Mesenteric fat pad (tissue), 1 donor: ENCODE data around the gene LRIT1. TPM values are rescaled to one million over a fixed set of nuclear protein-coding genes. Genes with fewer than 3 reads are reported as not detected.

Source experiments
- DNase-seq: peaks from one replicate; pipeline ENCODE4 v3.0.0-alpha.2; 2020; ENCODE audit warnings: low spot score
- total RNA-seq: library from RNA; stranded (reverse); fragmentation: NEBNext Ultra II Directional; extraction: Animal tissue kit (Norgen Biotek cat#: 25700); gene quantifications from one replicate; pipeline ENCODE4 v1.2.1, GENCODE V29; 2021
- donor health status: DM: yes; HTN: yes; CAD: no.

LRIT1 gene
- total RNA-seq, 1 donor from 2014 or later: not detected

DNA sequence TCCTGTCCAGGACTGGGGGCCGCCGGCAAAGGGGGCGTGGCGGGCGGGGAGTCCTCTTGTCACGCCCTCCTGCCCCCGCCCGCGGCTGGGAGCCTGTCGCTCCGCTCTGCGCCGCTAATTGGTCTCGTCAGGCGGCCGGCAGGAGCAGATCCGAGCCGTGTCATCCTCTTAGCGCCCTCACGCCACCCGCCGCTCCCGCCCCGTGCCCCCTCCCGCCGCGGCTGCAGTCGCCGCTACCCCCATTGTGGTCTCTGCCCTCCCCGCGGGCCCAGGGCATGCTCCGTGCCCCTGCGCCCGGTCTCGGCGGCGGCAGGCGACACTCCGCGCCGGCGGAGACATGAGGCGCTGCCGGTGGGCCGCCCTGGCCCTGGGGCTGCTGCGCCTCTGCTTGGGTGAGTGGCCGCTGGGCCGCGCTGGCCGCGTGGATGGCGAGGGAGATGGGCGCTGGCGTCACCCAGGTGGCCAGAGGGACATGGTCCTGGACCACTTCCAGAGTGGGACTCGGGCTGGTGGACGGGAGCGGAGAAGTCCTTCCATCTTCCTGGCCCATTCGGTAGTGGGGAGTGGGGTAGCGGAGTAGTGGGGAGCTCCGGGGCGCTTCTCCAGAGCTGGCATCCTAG lies 46.8 kb downstream of the LRIT1 start, which contains the start of gene CDHR1:
CDHR1 (plus strand) TSS at position 114 of the 620 bp plus-strand sequence; CDS start at position 338, 224 bp downstream.
- no peak for DNase-seq

DNA sequence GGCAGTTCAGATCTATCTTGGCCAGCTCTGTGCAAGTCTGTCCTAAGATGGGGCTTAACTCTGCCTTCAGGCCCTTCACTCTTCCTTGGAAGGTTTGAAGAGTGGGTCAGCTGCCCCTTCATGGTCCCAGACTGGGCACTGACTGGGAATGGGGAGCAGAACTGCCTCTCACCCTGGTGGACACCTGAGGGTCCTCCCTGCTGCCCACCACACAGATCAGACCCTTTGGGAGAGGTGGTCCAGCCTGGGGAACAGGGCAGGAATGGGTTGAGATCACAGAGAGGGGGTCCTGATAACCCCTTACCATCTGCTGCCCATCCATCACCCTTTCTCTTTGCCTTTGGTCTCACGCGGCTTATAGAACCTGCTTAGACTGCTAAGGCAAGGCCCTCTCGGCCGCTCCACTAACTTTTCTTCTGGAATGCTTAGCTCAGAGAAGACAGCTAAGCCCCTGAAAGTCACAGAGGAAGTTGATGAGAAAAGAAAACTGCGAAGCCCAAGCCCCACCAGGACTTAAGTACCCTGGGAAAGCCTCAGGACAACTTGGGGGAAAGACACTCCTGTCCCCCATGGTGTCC lies 47.4 kb downstream of the LRIT1 start:
- no peak for DNase-seq

DNA sequence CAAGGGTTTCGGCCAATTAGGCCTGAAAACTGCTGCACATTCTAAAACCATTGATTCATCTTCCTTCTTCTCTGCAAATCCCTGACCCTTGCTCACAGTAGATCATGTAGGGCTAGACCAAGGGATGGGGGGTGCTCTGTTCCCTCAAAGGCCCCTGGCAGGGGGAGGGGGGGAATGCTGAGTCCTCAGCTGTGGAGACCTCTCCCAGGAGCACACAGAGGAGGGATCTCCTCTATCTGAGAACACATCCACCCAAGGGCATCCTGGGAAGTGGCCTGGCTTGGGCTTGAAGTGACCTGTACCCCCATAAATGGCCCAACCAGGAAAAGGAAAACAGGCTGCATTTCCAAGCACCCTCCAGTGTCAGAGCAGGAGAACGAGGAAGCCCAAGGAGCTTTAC lies 48.0 kb downstream of the LRIT1 start:
- DNase-seq: no peak

DNA sequence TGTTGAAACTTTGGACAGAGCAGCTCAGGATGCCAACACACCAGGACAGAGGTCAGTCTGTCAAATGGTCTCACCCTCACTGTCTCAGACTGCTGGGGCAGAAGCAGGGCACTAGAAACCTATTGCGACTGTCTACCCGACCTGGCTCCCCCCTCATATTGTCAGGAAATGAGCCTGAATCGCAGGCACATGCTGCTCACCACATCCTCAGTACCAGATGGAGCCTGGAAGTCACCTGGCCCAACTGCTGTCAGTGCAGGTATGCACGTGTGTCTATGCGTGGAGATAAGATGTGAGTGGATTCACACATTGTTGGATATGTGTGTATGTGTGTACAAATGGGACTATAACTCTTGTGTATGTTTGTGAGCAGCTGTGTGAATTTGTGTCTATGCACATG lies 50.2 kb downstream of the LRIT1 start:
- no peak for DNase-seq

DNA sequence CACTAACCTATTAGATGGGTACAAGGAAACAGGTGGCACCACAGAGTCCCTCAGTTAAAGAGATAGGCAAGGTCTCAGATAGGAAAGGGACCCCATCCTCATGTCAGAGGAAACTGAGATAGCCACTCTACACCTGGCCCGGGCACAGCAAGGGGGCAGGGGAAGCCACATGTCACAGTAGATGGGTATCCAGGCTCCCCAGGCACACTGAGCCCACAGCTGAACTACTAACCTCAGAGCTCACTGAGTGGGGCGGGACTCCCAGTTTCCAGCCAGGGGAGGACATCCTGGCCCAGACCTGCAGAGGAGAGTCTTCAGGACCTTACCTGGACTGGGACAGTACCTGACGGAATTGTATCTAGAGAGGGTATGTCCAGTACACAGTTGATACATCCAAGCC lies 50.7 kb downstream of the LRIT1 start:
- DNase-seq: no peak

DNA sequence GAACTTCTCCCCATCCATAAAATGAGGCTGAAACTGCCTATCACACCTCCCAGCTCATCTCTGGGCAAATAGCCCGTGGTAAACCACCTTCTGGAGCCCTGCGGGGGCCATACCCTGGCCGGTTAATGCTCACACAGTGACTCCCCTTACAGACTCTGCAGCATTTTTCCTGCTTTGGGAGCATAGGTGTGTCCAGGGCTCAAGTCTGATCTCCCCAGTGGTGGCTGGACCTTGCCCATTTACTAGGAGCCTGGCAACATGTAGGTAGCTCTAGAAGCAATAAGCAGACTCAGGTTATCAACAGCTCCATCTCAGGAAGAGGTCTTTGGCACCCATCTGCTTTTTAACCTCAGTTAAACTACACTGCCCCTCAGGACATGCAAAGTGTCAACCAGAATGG lies 52.5 kb downstream of the LRIT1 start:
- no peak for DNase-seq

DNA sequence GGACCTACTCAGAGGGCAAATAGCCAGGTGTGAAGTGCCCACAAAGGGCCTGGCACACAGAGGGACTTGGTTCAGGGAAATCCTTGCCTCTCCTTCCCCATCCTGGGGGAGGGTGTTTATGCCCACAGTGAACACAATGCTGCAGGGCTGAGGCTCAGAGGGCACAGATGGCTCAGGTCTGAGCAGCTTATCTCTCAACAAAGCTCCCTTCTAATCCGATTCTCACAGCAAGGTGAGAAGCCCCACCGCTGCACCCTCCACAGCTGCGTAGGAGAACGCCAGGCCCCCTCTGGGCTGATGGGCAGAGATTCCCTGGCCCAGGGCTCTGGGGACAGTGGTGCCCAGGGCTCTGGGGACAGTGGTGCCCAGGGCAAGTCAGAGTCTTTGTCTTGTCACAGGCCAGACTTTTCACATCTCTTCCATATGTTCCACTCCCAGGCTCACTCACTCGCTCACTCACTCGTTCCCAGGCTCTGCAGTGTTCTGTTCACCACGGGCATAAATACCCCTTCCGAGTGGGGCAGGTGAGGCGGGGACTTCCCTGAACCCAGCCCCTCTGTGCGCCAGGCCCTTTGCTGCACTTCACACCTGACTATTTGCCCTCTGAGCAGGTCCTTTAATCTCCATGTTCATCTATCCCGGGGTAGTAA lies 55.7 kb downstream of the LRIT1 start:
- no peak for DNase-seq

DNA sequence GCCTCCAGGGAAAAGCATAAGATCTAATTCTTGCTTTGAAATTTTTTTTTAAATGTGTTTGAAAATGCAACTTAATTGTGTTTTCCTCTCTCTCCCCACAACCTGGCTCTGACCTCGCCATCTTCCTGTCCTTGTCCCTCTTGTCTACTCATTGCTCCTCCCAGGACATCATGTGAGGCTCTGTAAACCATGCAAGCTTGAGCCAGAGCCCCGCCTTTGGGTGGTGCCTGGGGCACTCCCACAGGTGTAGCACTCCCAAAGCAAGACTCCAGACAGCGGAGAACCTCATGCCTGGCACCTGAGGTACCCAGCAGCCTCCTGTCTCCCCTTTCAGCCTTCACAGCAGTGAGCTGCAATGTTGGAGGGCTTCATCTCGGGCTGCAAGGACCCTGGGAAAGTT lies 56.8 kb downstream of the LRIT1 start:
- no peak for DNase-seq

DNA sequence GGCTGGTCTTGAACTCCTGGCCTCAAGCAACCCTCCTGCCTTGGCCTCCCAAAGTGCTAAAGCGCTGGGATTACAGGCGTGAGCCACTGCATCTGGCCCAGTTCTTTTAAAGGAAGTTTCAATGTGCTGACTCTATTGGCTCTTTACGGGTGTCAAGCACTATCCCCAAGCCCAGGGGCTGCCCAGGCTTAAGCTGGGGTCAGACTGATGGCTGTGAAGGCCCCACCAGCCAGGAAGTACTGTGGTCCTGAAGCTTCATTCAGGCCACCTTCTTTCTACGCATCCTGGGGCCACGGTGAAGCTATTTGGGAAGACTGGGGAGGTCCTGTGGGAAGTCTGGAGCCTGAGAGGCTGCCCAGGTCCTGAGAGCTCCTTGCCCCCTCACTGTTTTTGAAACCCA lies 59.7 kb downstream of the LRIT1 start:
- DNase-seq: peak; percentile 55

Other genes with a start within 250 kb of the LRIT1 start
- gene GHITM, start 102.0 kb downstream of the LRIT1 start, total RNA-seq: 146 TPM
- gene GPR15LG, start 67.7 kb downstream of the LRIT1 start, total RNA-seq: not detected
- 0.35 TPM for gene CDHR1, start 47.0 kb downstream of the LRIT1 start, total RNA-seq
- not detected for gene LRIT2, start 16.0 kb downstream of the LRIT1 start, total RNA-seq
- gene RGR, start 3.5 kb upstream of the LRIT1 start, total RNA-seq: not detected
- 70.3 TPM for gene CCSER2, start 87.0 kb upstream of the LRIT1 start, total RNA-seq